Adrenal gland (tissue), 12 donors: ENCODE measurements around the gene HYOU1. TPM values are rescaled to one million over a fixed set of nuclear protein-coding genes. Genes with fewer than 3 reads are reported as not detected.

Experiments
- DNase-seq, 7 donors: peaks; one replicate each; pipeline ENCODE4 v3.0.0-alpha.2; 2019 to 2020
- H3K27ac ChIP-seq, 5 donors: fragments of 200-600 bp; sonication (generic) in 4 of 5; 1 replicate in 3 of 5; 2 replicates in 2 of 5; pipeline versions ENCODE4 v1.5.1 to v1.8.0; 2016 to 2020; ENCODE audit warnings: mild to moderate bottlenecking in 1 of 5
- H3K27me3 ChIP-seq: fragments of 200-600 bp; 2 replicates; pipeline ENCODE4 v1.8.0; 2021
- H3K36me3 ChIP-seq, 2 donors: fragments of 200-600 bp; replicated peaks in 1 of 2; 1 replicate in 1 of 2; 2 replicates in 1 of 2; pipeline versions ENCODE4 v1.5.1 to v1.8.0; 2018 to 2022
- H3K4me1 ChIP-seq, 2 donors: fragments of 200-600 bp; replicated peaks in 1 of 2; 1 replicate in 1 of 2; 2 replicates in 1 of 2; pipeline versions ENCODE4 v1.5.1 to v1.8.0; 2018 to 2021
- H3K4me3 ChIP-seq, 4 donors: fragments of 200-600 bp; sonication (generic) in 3 of 4; one replicate each; pipeline ENCODE4 v1.5.1; 2016 to 2018
- H3K9me3 ChIP-seq, 3 donors: fragments of 200-600 bp; sonication (generic) in 1 of 3; replicated peaks in 1 of 3; 1 replicate in 2 of 3; 2 replicates in 1 of 3; pipeline versions ENCODE4 v1.5.1 to v1.8.0; 2016 to 2021
- CTCF ChIP-seq, 6 experiments: fragments of 450-650 bp in 4 of 6; fragments of 200-600 bp in 2 of 6; sonication (generic) in 1 of 6; IDR thresholded peaks; 1 replicate in 5 of 6; 2 replicates in 1 of 6; pipeline versions ENCODE4 v1.5.1 to v1.8.0; 2016 to 2021; ENCODE audit warnings: antibody characterized with exemption in 6 of 6, mild to moderate bottlenecking in 2 of 6, moderate library complexity in 1 of 6
- POLR2A ChIP-seq, 2 donors: fragments of 450-650 bp; IDR thresholded peaks; one replicate each; pipeline ENCODE4 v1.6.1; 2017; ENCODE audit warnings: antibody characterized with exemption in 2 of 2, mild to moderate bottlenecking in 2 of 2, moderate library complexity in 1 of 2
- WGBS, 4 donors: extraction: QIAGEN DNeasy Blood & Tissue Kit in 2 of 4; methylation state at CpG; one replicate each; pipeline versions ENCODE4 v1.1.5 to v1.1.7; 2013 to 2017; 5-methylcytosine and 5-hydroxymethylcytosine counted together
- intact Hi-C, 2 donors: fragments of 100-400 bp; cut with DNase I; formaldehyde crosslinking; loops; one replicate each; pipeline versions ENCODE4 v1.14.1 to v1.15.0; 2022 to 2023
- polyA plus RNA-seq, 3 donors: library from polyadenylated mRNA; stranded (reverse); fragments of 200-250 nt in 2 of 3; fragments of 350-450 nt in 1 of 3; fragmentation: Illumina TruSeq in 1 of 3; extraction: RNeasy Lipid Tissue Mini Kit (QIAGEN cat#74804) in 1 of 3; gene quantifications; one replicate each; pipeline ENCODE4 v1.2.3, GENCODE V29; 2013 to 2014
- total RNA-seq, 9 donors: library from RNA; depleted of rRNA in 4 of 9; stranded (reverse); fragments of >200 nt in 4 of 9; fragments of 120-200 nt in 1 of 9; fragmentation: NEBNext Ultra II Directional in 1 of 9; extraction: Animal tissue kit (Norgen Biotek cat#: 25700) in 1 of 9; gene quantifications; one replicate each; pipeline versions ENCODE4 v1.1.0 to v1.2.4, GENCODE V29; 2013 to 2023
- donor health status: healthy with polysubstance abuse.
- donor health status: Bipolar disorder and iron deficiency.
- donor health status: DM: yes; HTN: yes; CAD: no.
- donor health status: DM: no; HTN: no; CAD: no.
- donor health status: DM: no; HTN: no; CAD: no.
- donor health status: DM: yes; HTN: yes; CAD: no.

Gene HYOU1
- total and polyA plus RNA-seq, 12 donors, result 43.5 to 301 (median 69.3) TPM

- no peak overlapping the region for H3K4me3 ChIP-seq
- 88 to 100% (median 96%) methylated on average over 2 of the region's 2 CpGs for WGBS, 4 donors
- no peak for DNase-seq
- peaks cover 5 to 20% of the 10 kb centered on the region in 2 donors for H3K4me1 ChIP-seq
- TF ChIP-seq POLR2A (IDR thresholded peaks at IDR 0.05), result no peak
- no peak for TF ChIP-seq CTCF (IDR thresholded peaks at IDR 0.05)
- peaks cover 0 to 29% of the 10 kb centered on the region in 2 donors for H3K36me3 ChIP-seq
- no peaks in the 10 kb centered on the region for H3K27me3 ChIP-seq
- intact Hi-C loops, result no loop called here
- H3K27ac ChIP-seq, result no peak overlapping the region
- H3K9me3 ChIP-seq, result no peaks in the 10 kb centered on the region
Measured at GRCh38 chr11:119026970-119027369, 30.0 kb downstream of the HYOU1 start.

GRCh38 chr11:119025978-119026766 is 30.8 kb downstream of the HYOU1 start:
- TF ChIP-seq CTCF (IDR thresholded peaks at IDR 0.05) (no peak), POLR2A (IDR thresholded peaks at IDR 0.05) (no peak)
- Histone ChIP-seq H3K36me3 (peaks cover 0 to 35% of the 10 kb centered on the region in 2 donors), H3K4me3 (no peak overlapping the region), H3K27ac (peak overlapping the region in 1 of 5 donors; percentile 3), H3K4me1 (peaks cover 5 to 24% of the 10 kb centered on the region in 2 donors), H3K9me3 (no peaks in the 10 kb centered on the region), H3K27me3 (no peaks in the 10 kb centered on the region)
- intact Hi-C loops, result no loop called here
- DNase-seq, result no peak
- WGBS, 4 donors, result 89 to 93% (median 91%) methylated on average over 11 to 16 of the region's 16 CpGs

- 91 to 99% (median 94%) methylated on average over 5 of the region's 5 CpGs for WGBS, 4 donors
- Histone ChIP-seq H3K4me1 (peaks cover 5 to 29% of the 10 kb centered on the region in 2 donors), H3K27ac (peak overlapping the region in 2 of 5 donors; percentile 62 to 78), H3K4me3 (no peak overlapping the region), H3K36me3 (peaks cover 0 to 39% of the 10 kb centered on the region in 2 donors), H3K9me3 (no peaks in the 10 kb centered on the region), H3K27me3 (no peaks in the 10 kb centered on the region)
- intact Hi-C loops, result no loop called here
- TF ChIP-seq CTCF (IDR thresholded peaks at IDR 0.05) (no peak), POLR2A (IDR thresholded peaks at IDR 0.05) (no peak)
- no peak for DNase-seq
Measured at GRCh38 chr11:119025541-119025940, 31.5 kb downstream of the HYOU1 start.

GRCh38 chr11:119025099-119025473 is 31.9 kb downstream of the HYOU1 start:
- Histone ChIP-seq H3K36me3 (peaks cover 0 to 43% of the 10 kb centered on the region in 2 donors), H3K4me3 (no peak overlapping the region), H3K27me3 (no peaks in the 10 kb centered on the region), H3K9me3 (no peaks in the 10 kb centered on the region), H3K4me1 (peaks cover 7 to 33% of the 10 kb centered on the region in 2 donors), H3K27ac (peak overlapping the region in 3 of 5 donors; percentile 19 to 78 (median 62))
- intact Hi-C loops, result no loop called here
- no peak for TF ChIP-seq POLR2A (IDR thresholded peaks at IDR 0.05)
- TF ChIP-seq CTCF (IDR thresholded peaks at IDR 0.05), result no peak
- WGBS, 4 donors, result 65 to 75% (median 67%) methylated on average over 3 to 5 of the region's 5 CpGs
- no peak for DNase-seq
